ENCODE measurements around the gene MORN3.

- no peak for TF ChIP-seq CTCF (IDR thresholded peaks at IDR 0.05; ENCODE audit: low read depth, low read length)
- no peak for TF ChIP-seq POLR2A (IDR thresholded peaks at IDR 0.05; ENCODE audit: extremely low read depth, insufficient read length)
- no peak for TF ChIP-seq MYC (IDR thresholded peaks at IDR 0.05; ENCODE audit: low read depth, low read length)
Observed at GRCh38 chr12:121689430-121689829, 20.0 kb upstream of the MORN3 start.

Data from NB4 (cell line).